ENCODE measurements around the gene SP1. TPM values are rescaled to one million over a fixed set of nuclear protein-coding genes. Genes with fewer than 3 reads are reported as not detected.

SP1 gene
- total and polyA plus RNA-seq, 11 donors, result 7.9 to 48.8 (median 29.5) TPM

GRCh38 chr12:53376747-53377146 is 3.2 kb upstream of the SP1 start:
- Histone ChIP-seq H3K9me3 (no peaks in the 10 kb centered on the region), H3K27me3 (no peaks in the 10 kb centered on the region), H3K36me3 (peaks cover 0 to 7% (median under 1%) of the 10 kb centered on the region in 9 donors), H3K4me1 (peaks cover 7 to 40% (median 23%) of the 10 kb centered on the region in 12 donors), H3K4me3 (no peak overlapping the region), H3K27ac (no peak overlapping the region)
- no peak for DNase-seq
- TF ChIP-seq POLR2A (IDR thresholded peaks at IDR 0.05) (no peak), CTCF (IDR thresholded peaks at IDR 0.05) (no peak)
- intact Hi-C loops (cut with DNase I), result loop anchor here in 1 of 10 donors (5.0 kb wide), 1 partner anchor 126 kb away; the partner anchor contains the start of gene TARBP2
- 89 to 93% (median 90%) methylated on average over 2 of the region's 2 CpGs for WGBS, 4 donors
- ATAC-seq, result no peak

GRCh38 chr12:53378222-53378621 is 1.8 kb upstream of the SP1 start:
- 96 to 99% (median 97%) methylated on average over 12 of the region's 12 CpGs for WGBS, 4 donors
- peak overlapping the region in 9 of 12 donors; percentile 87 to 98 (median 95) for H3K27ac ChIP-seq
- DNase-seq (peak in 1 of 5 donors; percentile 21), ATAC-seq (no peak)
- no peaks in the 10 kb centered on the region for H3K9me3 ChIP-seq
- H3K4me3 ChIP-seq, result peak overlapping the region in 1 of 12 donors; percentile 64
- peaks cover 19 to 42% (median 29%) of the 10 kb centered on the region in 12 donors for H3K4me1 ChIP-seq
- intact Hi-C loops (cut with DNase I), result loop anchor here in 2 of 10 donors (2.0 to 5.0 kb wide), 2 partner anchors 53 to 124 kb away; partner anchors contain the start of gene TARBP2 (in 1 of the 2)
- peaks cover 0 to 22% (median 15%) of the 10 kb centered on the region in 9 donors for H3K36me3 ChIP-seq
- H3K27me3 ChIP-seq, result no peaks in the 10 kb centered on the region
- TF ChIP-seq CTCF (IDR thresholded peaks at IDR 0.05), result no peak
- TF ChIP-seq POLR2A (IDR thresholded peaks at IDR 0.05), result no peak

GRCh38 chr12:53378724-53379388 is 1.1 kb upstream of the SP1 start:
- ATAC-seq (no peak), DNase-seq (no peak)
- Histone ChIP-seq H3K9me3 (no peaks in the 10 kb centered on the region), H3K36me3 (peaks cover 3 to 28% (median 21%) of the 10 kb centered on the region in 9 donors), H3K27me3 (no peaks in the 10 kb centered on the region), H3K4me3 (peak overlapping the region; percentile 27 to 71 (median 64)), H3K27ac (peak overlapping the region; percentile 87 to 98 (median 96)), H3K4me1 (peaks cover 22 to 42% (median 35%) of the 10 kb centered on the region in 12 donors)
- intact Hi-C loops (cut with DNase I), result loop anchor here in 2 of 10 donors (2.0 to 5.0 kb wide), 2 partner anchors 54 to 123 kb away; partner anchors contain the start of gene TARBP2 (in 1 of the 2)
- 15 to 21% (median 18%) methylated on average over 23 of the region's 23 CpGs for WGBS, 4 donors
- TF ChIP-seq POLR2A (IDR thresholded peaks at IDR 0.05) (no peak), CTCF (IDR thresholded peaks at IDR 0.05) (no peak)

- intact Hi-C loops (cut with DNase I), result loop anchor here in 4 of 10 donors (2.0 to 5.0 kb wide), 3 partner anchors 27 to 123 kb away; partner anchors contain the start of gene TARBP2 (in 1 of the 4)
- ATAC-seq (peak; percentile 87 to 91 (median 90)), DNase-seq (peak; percentile 95 to 100 (median 99))
- Histone ChIP-seq H3K27ac (peak overlapping the region; percentile 90 to 100 (median 98)), H3K9me3 (no peaks in the 10 kb centered on the region), H3K27me3 (no peaks in the 10 kb centered on the region), H3K4me1 (peaks cover 22 to 46% (median 42%) of the 10 kb centered on the region in 12 donors), H3K4me3 (peak overlapping the region; percentile 27 to 85 (median 64)), H3K36me3 (peaks cover 3 to 35% (median 28%) of the 10 kb centered on the region in 9 donors)
- 0% methylated on average over 27 to 29 of the region's 29 CpGs for WGBS, 4 donors
- TF ChIP-seq CTCF (IDR thresholded peaks at IDR 0.05), result no peak
- peak; percentile 43 to 89 for TF ChIP-seq POLR2A (IDR thresholded peaks at IDR 0.05)
Observed at GRCh38 chr12:53379389-53380103, 430 bp upstream of the SP1 start.

Data from heart left ventricle (tissue), 16 donors.